Measurements from ENCODE around the gene NFATC2.

DNA sequence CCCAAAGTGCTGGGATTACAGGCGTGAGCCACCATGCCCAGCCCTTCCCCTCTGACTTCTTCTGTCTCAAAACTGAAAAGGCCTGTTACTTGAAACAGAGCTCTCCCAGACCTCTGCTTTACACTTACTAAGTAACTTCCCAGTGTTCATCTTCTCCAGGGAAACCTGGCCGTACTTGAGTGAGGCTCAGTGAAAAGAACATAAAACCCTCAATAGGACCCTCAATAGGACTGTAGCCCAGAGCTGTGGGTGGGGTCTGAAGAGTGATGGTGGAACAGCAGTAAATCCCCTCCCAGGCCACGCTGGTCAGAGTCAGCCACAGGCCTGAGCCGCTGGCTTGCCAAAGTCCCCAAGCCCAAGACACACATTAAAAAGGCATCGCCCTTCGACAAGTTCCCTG is 145.4 kb downstream of the NFATC2 start:
- no peak for TF ChIP-seq ZNF565 (CRISPR knock-in tag; conservative IDR thresholded peaks at IDR 0.05; ENCODE audit: low read depth)
- no peak for TF ChIP-seq ISL1 (CRISPR knock-in tag; IDR thresholded peaks at IDR 0.05)
- TF ChIP-seq ZFP3 (CRISPR knock-in tag; IDR thresholded peaks at IDR 0.05): no peak
- no peak for TF ChIP-seq ZNF70 (CRISPR knock-in tag; IDR thresholded peaks at IDR 0.05)
- TF ChIP-seq PPARA (CRISPR knock-in tag; IDR thresholded peaks at IDR 0.05; ENCODE audit: borderline replicate concordance): no peak
- TF ChIP-seq, protein P1, sequence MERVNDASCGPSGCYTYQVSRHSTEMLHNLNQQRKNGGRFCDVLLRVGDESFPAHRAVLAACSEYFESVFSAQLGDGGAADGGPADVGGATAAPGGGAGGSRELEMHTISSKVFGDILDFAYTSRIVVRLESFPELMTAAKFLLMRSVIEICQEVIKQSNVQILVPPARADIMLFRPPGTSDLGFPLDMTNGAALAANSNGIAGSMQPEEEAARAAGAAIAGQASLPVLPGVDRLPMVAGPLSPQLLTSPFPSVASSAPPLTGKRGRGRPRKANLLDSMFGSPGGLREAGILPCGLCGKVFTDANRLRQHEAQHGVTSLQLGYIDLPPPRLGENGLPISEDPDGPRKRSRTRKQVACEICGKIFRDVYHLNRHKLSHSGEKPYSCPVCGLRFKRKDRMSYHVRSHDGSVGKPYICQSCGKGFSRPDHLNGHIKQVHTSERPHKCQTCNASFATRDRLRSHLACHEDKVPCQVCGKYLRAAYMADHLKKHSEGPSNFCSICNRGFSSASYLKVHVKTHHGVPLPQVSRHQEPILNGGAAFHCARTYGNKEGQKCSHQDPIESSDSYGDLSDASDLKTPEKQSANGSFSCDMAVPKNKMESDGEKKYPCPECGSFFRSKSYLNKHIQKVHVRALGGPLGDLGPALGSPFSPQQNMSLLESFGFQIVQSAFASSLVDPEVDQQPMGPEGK (CRISPR knock-in tag; IDR thresholded peaks at IDR 0.05; ENCODE audit: borderline replicate concordance): no peak
- TF ChIP-seq, protein P2, sequence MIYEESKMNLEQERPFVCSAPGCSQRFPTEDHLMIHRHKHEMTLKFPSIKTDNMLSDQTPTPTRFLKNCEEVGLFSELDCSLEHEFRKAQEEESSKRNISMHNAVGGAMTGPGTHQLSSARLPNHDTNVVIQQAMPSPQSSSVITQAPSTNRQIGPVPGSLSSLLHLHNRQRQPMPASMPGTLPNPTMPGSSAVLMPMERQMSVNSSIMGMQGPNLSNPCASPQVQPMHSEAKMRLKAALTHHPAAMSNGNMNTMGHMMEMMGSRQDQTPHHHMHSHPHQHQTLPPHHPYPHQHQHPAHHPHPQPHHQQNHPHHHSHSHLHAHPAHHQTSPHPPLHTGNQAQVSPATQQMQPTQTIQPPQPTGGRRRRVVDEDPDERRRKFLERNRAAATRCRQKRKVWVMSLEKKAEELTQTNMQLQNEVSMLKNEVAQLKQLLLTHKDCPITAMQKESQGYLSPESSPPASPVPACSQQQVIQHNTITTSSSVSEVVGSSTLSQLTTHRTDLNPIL (CRISPR knock-in tag; IDR thresholded peaks at IDR 0.05; ENCODE audit: low read depth): no peak
- TF ChIP-seq, protein P3, sequence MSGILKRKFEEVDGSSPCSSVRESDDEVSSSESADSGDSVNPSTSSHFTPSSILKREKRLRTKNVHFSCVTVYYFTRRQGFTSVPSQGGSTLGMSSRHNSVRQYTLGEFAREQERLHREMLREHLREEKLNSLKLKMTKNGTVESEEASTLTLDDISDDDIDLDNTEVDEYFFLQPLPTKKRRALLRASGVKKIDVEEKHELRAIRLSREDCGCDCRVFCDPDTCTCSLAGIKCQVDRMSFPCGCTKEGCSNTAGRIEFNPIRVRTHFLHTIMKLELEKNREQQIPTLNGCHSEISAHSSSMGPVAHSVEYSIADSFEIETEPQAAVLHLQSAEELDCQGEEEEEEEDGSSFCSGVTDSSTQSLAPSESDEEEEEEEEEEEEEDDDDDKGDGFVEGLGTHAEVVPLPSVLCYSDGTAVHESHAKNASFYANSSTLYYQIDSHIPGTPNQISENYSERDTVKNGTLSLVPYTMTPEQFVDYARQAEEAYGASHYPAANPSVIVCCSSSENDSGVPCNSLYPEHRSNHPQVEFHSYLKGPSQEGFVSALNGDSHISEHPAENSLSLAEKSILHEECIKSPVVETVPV (CRISPR knock-in tag; IDR thresholded peaks at IDR 0.05): no peak
- TF ChIP-seq RARB (CRISPR knock-in tag; IDR thresholded peaks at IDR 0.05): no peak
- no peak for TF ChIP-seq SNAI2 (CRISPR knock-in tag; IDR thresholded peaks at IDR 0.05)
- TF ChIP-seq TCF4 (CRISPR knock-in tag; IDR thresholded peaks at IDR 0.05; ENCODE audit: borderline replicate concordance): no peak
- TF ChIP-seq ARNTL (CRISPR knock-in tag; IDR thresholded peaks at IDR 0.05; ENCODE audit: borderline replicate concordance, low read depth): no peak
